ENCODE results near the gene PTGIS. TPM values are rescaled to one million over a fixed set of nuclear protein-coding genes. Genes with fewer than 3 reads are reported as not detected.

PTGIS gene
- total RNA-seq, 1 donor = 89.8 TPM

DNA sequence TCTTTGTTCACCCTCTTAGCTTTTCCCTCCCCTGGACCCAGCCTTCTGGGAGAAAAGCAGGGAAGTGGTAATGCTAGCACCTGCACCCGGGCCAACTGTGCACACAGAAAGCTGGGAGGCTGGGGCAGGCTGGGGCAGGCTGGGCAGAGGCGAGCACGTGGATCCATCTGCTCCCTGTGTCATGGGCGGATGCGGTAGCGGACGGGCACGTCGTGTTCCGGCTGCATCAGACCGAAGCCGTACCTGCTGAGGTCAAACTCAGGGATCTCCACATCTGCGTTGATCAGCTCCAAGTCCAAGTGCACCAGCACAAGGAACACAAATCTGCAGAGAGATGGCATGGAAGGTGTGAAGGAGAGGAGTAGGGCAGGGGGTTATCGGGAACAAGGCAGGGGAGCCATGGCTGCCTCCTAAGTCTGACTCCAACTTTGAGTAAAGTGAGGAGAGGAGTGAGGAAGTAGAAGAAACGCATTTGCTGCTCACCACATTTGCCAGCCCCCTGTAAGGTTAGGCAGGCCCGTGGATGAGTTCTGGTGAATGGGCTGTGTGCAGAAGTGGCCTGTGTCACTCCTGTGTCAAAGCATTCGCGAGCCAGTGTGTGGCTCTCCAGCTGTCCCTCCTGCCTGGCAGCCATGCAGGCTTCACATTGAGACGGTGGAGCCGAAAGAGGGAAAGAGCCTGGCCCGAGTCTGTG, 60.0 kb downstream of the PTGIS start:
- Histone ChIP-seq H3K27ac (ENCODE audit: low read depth, low read length) (no peak overlapping the region), H3K36me3 (ENCODE audit: insufficient read depth, low read length) (no peaks in the 10 kb centered on the region), H2AFZ (ENCODE audit: low read length) (no peak overlapping the region), H3K27me3 (ENCODE audit: insufficient read depth, low read length) (peaks cover 26% of the 10 kb centered on the region), H3K4me3 (ENCODE audit: insufficient read depth, low read length) (no peak overlapping the region), H3K4me2 (ENCODE audit: insufficient read depth, low read length) (no peak overlapping the region), H3K79me2 (ENCODE audit: insufficient read depth, low read length) (no peaks in the 10 kb centered on the region), H3K9me3 (ENCODE audit: low read depth, low read length) (no peaks in the 10 kb centered on the region), H4K20me1 (ENCODE audit: insufficient read depth, low read length) (no peaks in the 10 kb centered on the region), H3K4me1 (ENCODE audit: insufficient read depth, low read length) (peaks cover 17% of the 10 kb centered on the region)
- no peak for DNase-seq (ENCODE audit: insufficient read length, low spot score, missing footprints)
- TF ChIP-seq CTCF (IDR thresholded peaks at IDR 0.05; ENCODE audit: extremely low read depth, low read depth, low read length) = no peak

- Histone ChIP-seq H3K27me3 (ENCODE audit: insufficient read depth, low read length) (peaks cover 20% of the 10 kb centered on the region), H3K36me3 (ENCODE audit: insufficient read depth, low read length) (no peaks in the 10 kb centered on the region), H3K4me1 (ENCODE audit: insufficient read depth, low read length) (peaks cover 6% of the 10 kb centered on the region), H3K4me3 (ENCODE audit: insufficient read depth, low read length) (no peak overlapping the region), H2AFZ (ENCODE audit: low read length) (no peak overlapping the region), H3K27ac (ENCODE audit: low read depth, low read length) (no peak overlapping the region), H3K4me2 (ENCODE audit: insufficient read depth, low read length) (no peak overlapping the region), H3K9me3 (ENCODE audit: low read depth, low read length) (no peaks in the 10 kb centered on the region), H3K79me2 (ENCODE audit: insufficient read depth, low read length) (no peaks in the 10 kb centered on the region), H4K20me1 (ENCODE audit: insufficient read depth, low read length) (no peaks in the 10 kb centered on the region)
- DNase-seq (ENCODE audit: insufficient read length, low spot score, missing footprints) = no peak
- no peak for TF ChIP-seq CTCF (IDR thresholded peaks at IDR 0.05; ENCODE audit: extremely low read depth, low read depth, low read length)
Observed at GRCh38 chr20:49505518-49505917, 62.4 kb downstream of the PTGIS start.

DNA sequence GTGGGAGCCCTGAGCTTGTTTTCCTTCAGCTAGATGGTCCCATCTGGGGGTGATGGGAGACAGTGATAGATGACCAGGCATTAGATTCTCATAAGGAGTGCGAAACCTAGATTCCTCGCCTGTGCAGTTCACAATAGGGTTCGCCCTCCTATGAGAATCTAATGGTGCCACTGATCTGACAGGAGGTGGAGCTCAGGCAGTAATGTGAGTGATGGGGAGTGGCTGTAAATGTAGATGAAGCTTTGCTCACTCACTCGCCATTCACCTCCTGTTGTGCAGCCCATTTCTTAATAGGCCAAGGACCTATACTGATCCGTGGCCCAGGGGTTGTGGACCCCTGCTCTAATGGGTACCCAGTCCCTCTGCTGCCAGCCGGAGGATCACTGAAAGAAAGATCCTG, 64.8 kb downstream of the PTGIS start:
- Histone ChIP-seq H3K4me2 (ENCODE audit: insufficient read depth, low read length) (no peak overlapping the region), H4K20me1 (ENCODE audit: insufficient read depth, low read length) (no peaks in the 10 kb centered on the region), H3K4me1 (ENCODE audit: insufficient read depth, low read length) (no peaks in the 10 kb centered on the region), H2AFZ (ENCODE audit: low read length) (no peak overlapping the region), H3K36me3 (ENCODE audit: insufficient read depth, low read length) (no peaks in the 10 kb centered on the region), H3K27ac (ENCODE audit: low read depth, low read length) (no peak overlapping the region), H3K79me2 (ENCODE audit: insufficient read depth, low read length) (no peaks in the 10 kb centered on the region), H3K27me3 (ENCODE audit: insufficient read depth, low read length) (peaks cover 29% of the 10 kb centered on the region), H3K4me3 (ENCODE audit: insufficient read depth, low read length) (no peak overlapping the region), H3K9me3 (ENCODE audit: low read depth, low read length) (no peaks in the 10 kb centered on the region)
- TF ChIP-seq CTCF (IDR thresholded peaks at IDR 0.05; ENCODE audit: extremely low read depth, low read depth, low read length) = no peak
- DNase-seq (ENCODE audit: insufficient read length, low spot score, missing footprints) = no peak

DNA sequence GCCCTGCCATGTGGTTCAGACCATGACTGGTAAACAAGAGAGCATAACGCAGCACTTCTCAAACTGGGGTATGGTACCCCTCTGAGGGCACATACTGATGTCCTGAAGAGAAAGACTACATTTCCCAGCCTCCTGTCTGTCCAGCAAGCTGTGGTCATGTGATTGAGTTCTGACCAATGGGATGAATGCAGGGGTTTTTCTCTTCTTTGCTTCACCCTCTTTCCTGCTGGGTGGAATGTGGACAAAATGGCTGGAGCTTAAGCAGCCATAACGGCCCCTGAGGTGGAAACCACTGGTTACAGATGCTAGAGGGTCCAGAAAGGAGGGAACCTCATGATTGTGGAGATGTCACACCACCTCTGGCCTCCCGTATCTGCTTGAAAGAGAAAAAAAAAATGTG, 66.0 kb downstream of the PTGIS start:
- peaks cover 19% of the 10 kb centered on the region for H3K27me3 ChIP-seq (ENCODE audit: insufficient read depth, low read length)
- H3K27ac ChIP-seq (ENCODE audit: low read depth, low read length) = no peak overlapping the region
- H3K79me2 ChIP-seq (ENCODE audit: insufficient read depth, low read length) = no peaks in the 10 kb centered on the region
- no peaks in the 10 kb centered on the region for H3K36me3 ChIP-seq (ENCODE audit: insufficient read depth, low read length)
- H2AFZ ChIP-seq (ENCODE audit: low read length) = no peak overlapping the region
- no peaks in the 10 kb centered on the region for H3K9me3 ChIP-seq (ENCODE audit: low read depth, low read length)
- no peaks in the 10 kb centered on the region for H3K4me1 ChIP-seq (ENCODE audit: insufficient read depth, low read length)
- TF ChIP-seq CTCF (IDR thresholded peaks at IDR 0.05; ENCODE audit: extremely low read depth, low read depth, low read length) = no peak
- H4K20me1 ChIP-seq (ENCODE audit: insufficient read depth, low read length) = no peaks in the 10 kb centered on the region
- DNase-seq (ENCODE audit: insufficient read length, low spot score, missing footprints) = no peak
- H3K4me3 ChIP-seq (ENCODE audit: insufficient read depth, low read length) = no peak overlapping the region
- no peak overlapping the region for H3K4me2 ChIP-seq (ENCODE audit: insufficient read depth, low read length)
